ENCODE data around the gene METTL17. TPM values are rescaled to one million over a fixed set of nuclear protein-coding genes. Genes with fewer than 3 reads are reported as not detected.

Gene METTL17
- total and polyA plus RNA-seq, 2 of the 13 experiments (the other 11 are each of a cell fraction or from before 2014, with no cell fraction given), result 122 to 199 TPM

DNA sequence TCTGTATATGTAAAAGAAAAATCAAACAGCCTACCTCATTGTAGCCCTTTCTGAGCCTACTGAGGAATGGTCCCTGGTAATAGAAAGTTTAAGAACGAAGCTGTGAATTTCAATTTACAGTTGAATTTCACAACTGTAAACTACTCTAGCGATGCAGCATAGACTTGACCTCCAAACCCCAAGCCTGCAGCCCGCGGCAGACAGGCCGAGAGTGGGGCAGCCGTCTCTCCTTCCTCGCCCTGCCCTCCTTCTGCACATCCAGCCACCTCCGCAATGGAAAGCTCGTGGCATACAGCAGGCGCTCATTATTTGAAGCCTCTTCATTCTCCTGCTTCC lies 19.2 kb upstream of the METTL17 start (continued):
- TF ChIP-seq, protein P1, sequence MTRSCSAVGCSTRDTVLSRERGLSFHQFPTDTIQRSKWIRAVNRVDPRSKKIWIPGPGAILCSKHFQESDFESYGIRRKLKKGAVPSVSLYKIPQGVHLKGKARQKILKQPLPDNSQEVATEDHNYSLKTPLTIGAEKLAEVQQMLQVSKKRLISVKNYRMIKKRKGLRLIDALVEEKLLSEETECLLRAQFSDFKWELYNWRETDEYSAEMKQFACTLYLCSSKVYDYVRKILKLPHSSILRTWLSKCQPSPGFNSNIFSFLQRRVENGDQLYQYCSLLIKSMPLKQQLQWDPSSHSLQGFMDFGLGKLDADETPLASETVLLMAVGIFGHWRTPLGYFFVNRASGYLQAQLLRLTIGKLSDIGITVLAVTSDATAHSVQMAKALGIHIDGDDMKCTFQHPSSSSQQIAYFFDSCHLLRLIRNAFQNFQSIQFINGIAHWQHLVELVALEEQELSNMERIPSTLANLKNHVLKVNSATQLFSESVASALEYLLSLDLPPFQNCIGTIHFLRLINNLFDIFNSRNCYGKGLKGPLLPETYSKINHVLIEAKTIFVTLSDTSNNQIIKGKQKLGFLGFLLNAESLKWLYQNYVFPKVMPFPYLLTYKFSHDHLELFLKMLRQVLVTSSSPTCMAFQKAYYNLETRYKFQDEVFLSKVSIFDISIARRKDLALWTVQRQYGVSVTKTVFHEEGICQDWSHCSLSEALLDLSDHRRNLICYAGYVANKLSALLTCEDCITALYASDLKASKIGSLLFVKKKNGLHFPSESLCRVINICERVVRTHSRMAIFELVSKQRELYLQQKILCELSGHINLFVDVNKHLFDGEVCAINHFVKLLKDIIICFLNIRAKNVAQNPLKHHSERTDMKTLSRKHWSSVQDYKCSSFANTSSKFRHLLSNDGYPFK (CRISPR knock-in tag; IDR thresholded peaks at IDR 0.05; ENCODE audit: borderline replicate concordance), result no peak
- TF ChIP-seq ZNF883 (CRISPR knock-in tag; IDR thresholded peaks at IDR 0.05; ENCODE audit: not compliant biosample characterization) (no peak), ZNF710 (CRISPR knock-in tag; IDR thresholded peaks at IDR 0.05; ENCODE audit: borderline replicate concordance) (peak; percentile 7; the same call in 1 of the 2 replicates), POLR2AphosphoS2 (IDR thresholded peaks at IDR 0.05; ENCODE audit: low read depth, low read length) (no peak), HOXA9 (CRISPR knock-in tag; IDR thresholded peaks at IDR 0.05; ENCODE audit: borderline replicate concordance) (no peak), FOXC1 (CRISPR knock-in tag; IDR thresholded peaks at IDR 0.05; ENCODE audit: borderline replicate concordance) (no peak), STAT5B (CRISPR knock-in tag; IDR thresholded peaks at IDR 0.05) (no peak), ZNF343 (CRISPR knock-in tag; IDR thresholded peaks at IDR 0.05) (peak; percentile 71; the same call in 1 of the 2 replicates), SP140L (CRISPR knock-in tag; IDR thresholded peaks at IDR 0.05; ENCODE audit: borderline replicate concordance) (no peak), ZNF572 (CRISPR knock-in tag; IDR thresholded peaks at IDR 0.05) (no peak), ZNF225 (CRISPR knock-in tag; IDR thresholded peaks at IDR 0.05) (no peak), IKZF1 (IDR thresholded peaks at IDR 0.05) (no peak), HIVEP1 (CRISPR knock-in tag; IDR thresholded peaks at IDR 0.05) (no peak), MED8 (CRISPR knock-in tag; IDR thresholded peaks at IDR 0.05; ENCODE audit: insufficient replicate concordance) (no peak), DNMT3B (CRISPR knock-in tag; conservative IDR thresholded peaks at IDR 0.05) (no peak), ZSCAN31 (CRISPR knock-in tag; IDR thresholded peaks at IDR 0.05; ENCODE audit: low read depth) (no peak), ZSCAN29 (CRISPR knock-in tag; conservative IDR thresholded peaks at IDR 0.05) (no peak)
- TF ChIP-seq, protein P2, sequence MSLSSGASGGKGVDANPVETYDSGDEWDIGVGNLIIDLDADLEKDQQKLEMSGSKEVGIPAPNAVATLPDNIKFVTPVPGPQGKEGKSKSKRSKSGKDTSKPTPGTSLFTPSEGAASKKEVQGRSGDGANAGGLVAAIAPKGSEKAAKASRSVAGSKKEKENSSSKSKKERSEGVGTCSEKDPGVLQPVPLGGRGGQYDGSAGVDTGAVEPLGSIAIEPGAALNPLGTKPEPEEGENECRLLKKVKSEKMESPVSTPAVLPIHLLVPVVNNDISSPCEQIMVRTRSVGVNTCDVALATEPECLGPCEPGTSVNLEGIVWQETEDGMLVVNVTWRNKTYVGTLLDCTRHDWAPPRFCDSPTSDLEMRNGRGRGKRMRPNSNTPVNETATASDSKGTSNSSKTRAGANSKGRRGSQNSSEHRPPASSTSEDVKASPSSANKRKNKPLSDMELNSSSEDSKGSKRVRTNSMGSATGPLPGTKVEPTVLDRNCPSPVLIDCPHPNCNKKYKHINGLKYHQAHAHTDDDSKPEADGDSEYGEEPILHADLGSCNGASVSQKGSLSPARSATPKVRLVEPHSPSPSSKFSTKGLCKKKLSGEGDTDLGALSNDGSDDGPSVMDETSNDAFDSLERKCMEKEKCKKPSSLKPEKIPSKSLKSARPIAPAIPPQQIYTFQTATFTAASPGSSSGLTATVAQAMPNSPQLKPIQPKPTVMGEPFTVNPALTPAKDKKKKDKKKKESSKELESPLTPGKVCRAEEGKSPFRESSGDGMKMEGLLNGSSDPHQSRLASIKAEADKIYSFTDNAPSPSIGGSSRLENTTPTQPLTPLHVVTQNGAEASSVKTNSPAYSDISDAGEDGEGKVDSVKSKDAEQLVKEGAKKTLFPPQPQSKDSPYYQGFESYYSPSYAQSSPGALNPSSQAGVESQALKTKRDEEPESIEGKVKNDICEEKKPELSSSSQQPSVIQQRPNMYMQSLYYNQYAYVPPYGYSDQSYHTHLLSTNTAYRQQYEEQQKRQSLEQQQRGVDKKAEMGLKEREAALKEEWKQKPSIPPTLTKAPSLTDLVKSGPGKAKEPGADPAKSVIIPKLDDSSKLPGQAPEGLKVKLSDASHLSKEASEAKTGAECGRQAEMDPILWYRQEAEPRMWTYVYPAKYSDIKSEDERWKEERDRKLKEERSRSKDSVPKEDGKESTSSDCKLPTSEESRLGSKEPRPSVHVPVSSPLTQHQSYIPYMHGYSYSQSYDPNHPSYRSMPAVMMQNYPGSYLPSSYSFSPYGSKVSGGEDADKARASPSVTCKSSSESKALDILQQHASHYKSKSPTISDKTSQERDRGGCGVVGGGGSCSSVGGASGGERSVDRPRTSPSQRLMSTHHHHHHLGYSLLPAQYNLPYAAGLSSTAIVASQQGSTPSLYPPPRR (CRISPR knock-in tag; IDR thresholded peaks at IDR 0.05; ENCODE audit: borderline replicate concordance), result no peak
- TF ChIP-seq, protein P3, sequence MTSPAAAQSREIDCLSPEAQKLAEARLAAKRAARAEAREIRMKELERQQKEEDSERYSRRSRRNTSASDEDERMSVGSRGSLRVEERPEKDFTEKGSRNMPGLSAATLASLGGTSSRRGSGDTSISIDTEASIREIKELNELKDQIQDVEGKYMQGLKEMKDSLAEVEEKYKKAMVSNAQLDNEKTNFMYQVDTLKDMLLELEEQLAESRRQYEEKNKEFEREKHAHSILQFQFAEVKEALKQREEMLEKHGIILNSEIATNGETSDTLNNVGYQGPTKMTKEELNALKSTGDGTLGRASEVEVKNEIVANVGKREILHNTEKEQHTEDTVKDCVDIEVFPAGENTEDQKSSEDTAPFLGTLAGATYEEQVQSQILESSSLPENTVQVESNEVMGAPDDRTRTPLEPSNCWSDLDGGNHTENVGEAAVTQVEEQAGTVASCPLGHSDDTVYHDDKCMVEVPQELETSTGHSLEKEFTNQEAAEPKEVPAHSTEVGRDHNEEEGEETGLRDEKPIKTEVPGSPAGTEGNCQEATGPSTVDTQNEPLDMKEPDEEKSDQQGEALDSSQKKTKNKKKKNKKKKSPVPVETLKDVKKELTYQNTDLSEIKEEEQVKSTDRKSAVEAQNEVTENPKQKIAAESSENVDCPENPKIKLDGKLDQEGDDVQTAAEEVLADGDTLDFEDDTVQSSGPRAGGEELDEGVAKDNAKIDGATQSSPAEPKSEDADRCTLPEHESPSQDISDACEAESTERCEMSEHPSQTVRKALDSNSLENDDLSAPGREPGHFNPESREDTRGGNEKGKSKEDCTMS (CRISPR knock-in tag; conservative IDR thresholded peaks at IDR 0.05), result no peak

Measured in HepG2 (cell line).